Activated CD4-positive, alpha-beta T cell treated with anti-CD3 and anti-CD28 coated beads, Interleukin-2, amount 10 ng/mL, durations not matched to agents 24 days and 14 days (primary cell): ENCODE measurements around the gene NFKB2. TPM values are rescaled to one million over a fixed set of nuclear protein-coding genes. Genes with fewer than 3 reads are reported as not detected.

ENCODE experiments used
- DNase-seq: peaks from one replicate; pipeline ENCODE4 v3.0.0; 2022
- H3K27ac Mint-ChIP-seq: one replicate; pipeline ENCODE4 v1.8.0; 2022; ENCODE audit warnings: mild to moderate bottlenecking, mixed read lengths
- H3K27me3 Mint-ChIP-seq: one replicate; pipeline ENCODE4 v1.8.0; 2022; ENCODE audit warnings: mixed read lengths
- H3K36me3 Mint-ChIP-seq: one replicate; pipeline ENCODE4 v1.8.0; 2022; ENCODE audit warnings: low read depth, mild to moderate bottlenecking, mixed read lengths
- H3K4me1 Mint-ChIP-seq: one replicate; pipeline ENCODE4 v1.8.0; 2021; ENCODE audit warnings: mixed read lengths
- H3K4me3 Mint-ChIP-seq: one replicate; pipeline ENCODE4 v1.8.0; 2022; ENCODE audit warnings: mild to moderate bottlenecking, moderate library complexity, mixed read lengths
- H3K9me3 Mint-ChIP-seq: one replicate; pipeline ENCODE4 v1.8.0; 2021; ENCODE audit warnings: mixed read lengths
- intact Hi-C: fragments of 100-400 bp; cut with micrococcal nuclease; formaldehyde crosslinking; loops from one replicate; pipeline ENCODE4 v1.15.1; 2023
- total RNA-seq: library from RNA; stranded (reverse); gene quantifications from 2 replicates; pipeline ENCODE4 v1.2.3, GENCODE V29; 2022

NFKB2 gene
- total RNA-seq, 1 donor from 2014 or later: 311 TPM

GRCh38 chr10:102429468-102429867 is 34.0 kb downstream of the NFKB2 start:
- Mint-ChIP-seq H3K4me3 (no peak overlapping the region), H3K4me1 (peaks cover 33% of the 10 kb centered on the region), H3K9me3 (no peaks in the 10 kb centered on the region), H3K27ac (no peak overlapping the region), H3K27me3 (no peaks in the 10 kb centered on the region), H3K36me3 (peaks cover 14% of the 10 kb centered on the region)
- peak; percentile 56 for DNase-seq
- intact Hi-C loops: no loop called here

GRCh38 chr10:102431452-102432124 is 36.1 kb downstream of the NFKB2 start:
- peaks cover 48% of the 10 kb centered on the region for H3K4me1 Mint-ChIP-seq
- peak overlapping the region; percentile 81 for H3K27ac Mint-ChIP-seq
- no peaks in the 10 kb centered on the region for H3K9me3 Mint-ChIP-seq
- DNase-seq: no peak
- intact Hi-C loops: loop anchor here (1.0 to 10.0 kb wide), 5 partner anchors 10 to 213 kb away; partner anchors contain the start of genes ACTR1A and TRIM8
- no peaks in the 10 kb centered on the region for H3K27me3 Mint-ChIP-seq
- peaks cover 13% of the 10 kb centered on the region for H3K36me3 Mint-ChIP-seq
- peak overlapping the region; percentile 85 for H3K4me3 Mint-ChIP-seq

- no peaks in the 10 kb centered on the region for H3K27me3 Mint-ChIP-seq
- peak within 1 kb of the TSS; percentile 81 for H3K27ac Mint-ChIP-seq
- DNase-seq: peak; percentile 100
- peak within 1 kb of the TSS; percentile 85 for H3K4me3 Mint-ChIP-seq
- H3K36me3 Mint-ChIP-seq: peaks cover 12% of the 10 kb centered on the region
- intact Hi-C loops: loop anchor here (1.0 to 10.0 kb wide), 5 partner anchors 11 to 212 kb away; partner anchors contain the start of genes ACTR1A and TRIM8
- H3K4me1 Mint-ChIP-seq: peaks cover 48% of the 10 kb centered on the region
- no peaks in the 10 kb centered on the region for H3K9me3 Mint-ChIP-seq
These were observed 36.9 kb downstream of the NFKB2 start, which contains the start of gene CUEDC2 for GRCh38 chr10:102432162-102432950. CUEDC2 (minus strand) TSS chr10:102432574; CDS start chr10:102425188, 7,386 bp downstream.

GRCh38 chr10:102433619-102434046 is 38.1 kb downstream of the NFKB2 start:
- H3K27ac Mint-ChIP-seq: peak overlapping the region; percentile 81
- no peak for DNase-seq
- peak overlapping the region; percentile 85 for H3K4me3 Mint-ChIP-seq
- no peaks in the 10 kb centered on the region for H3K27me3 Mint-ChIP-seq
- peaks cover 18% of the 10 kb centered on the region for H3K36me3 Mint-ChIP-seq
- peaks cover 53% of the 10 kb centered on the region for H3K4me1 Mint-ChIP-seq
- H3K9me3 Mint-ChIP-seq: no peaks in the 10 kb centered on the region
- intact Hi-C loops: loop anchor here (2.0 to 10.0 kb wide), 2 partner anchors 45 to 211 kb away; partner anchors contain the start of gene TRIM8

- H3K27ac Mint-ChIP-seq: peak overlapping the region; percentile 91
- peak overlapping the region; percentile 94 for H3K4me3 Mint-ChIP-seq
- intact Hi-C loops: loop anchor here (1.0 to 10.0 kb wide), 3 partner anchors 40 to 210 kb away; partner anchors contain the start of gene TRIM8
- no peaks in the 10 kb centered on the region for H3K27me3 Mint-ChIP-seq
- DNase-seq: no peak
- peaks cover 19% of the 10 kb centered on the region for H3K36me3 Mint-ChIP-seq
- no peaks in the 10 kb centered on the region for H3K9me3 Mint-ChIP-seq
- H3K4me1 Mint-ChIP-seq: peaks cover 53% of the 10 kb centered on the region
These were observed 39.1 kb downstream of the NFKB2 start for GRCh38 chr10:102434394-102435132.

- peaks cover 19% of the 10 kb centered on the region for H3K36me3 Mint-ChIP-seq
- intact Hi-C loops: loop anchor here (1.0 to 10.0 kb wide), 3 partner anchors 41 to 210 kb away; partner anchors contain the start of gene TRIM8
- no peaks in the 10 kb centered on the region for H3K27me3 Mint-ChIP-seq
- no peak for DNase-seq
- H3K9me3 Mint-ChIP-seq: no peaks in the 10 kb centered on the region
- peaks cover 53% of the 10 kb centered on the region for H3K4me1 Mint-ChIP-seq
- H3K4me3 Mint-ChIP-seq: peak overlapping the region; percentile 94
- peak overlapping the region; percentile 91 for H3K27ac Mint-ChIP-seq
These were observed 39.6 kb downstream of the NFKB2 start for GRCh38 chr10:102435133-102435497.

- Mint-ChIP-seq H3K4me1 (peaks cover 51% of the 10 kb centered on the region), H3K4me3 (peak overlapping the region; percentile 94), H3K27me3 (no peaks in the 10 kb centered on the region), H3K9me3 (no peaks in the 10 kb centered on the region), H3K36me3 (peaks cover 19% of the 10 kb centered on the region), H3K27ac (peak overlapping the region; percentile 91)
- peak; percentile 89 for DNase-seq
- intact Hi-C loops: loop anchor here (1.0 to 10.0 kb wide), 4 partner anchors 14 to 209 kb away; partner anchors contain the start of gene TRIM8
These were observed 40.2 kb downstream of the NFKB2 start for GRCh38 chr10:102435529-102436233.

- intact Hi-C loops: loop anchor here (1.0 to 10.0 kb wide), 2 partner anchors 13 to 208 kb away; partner anchors contain the start of gene TRIM8
- Mint-ChIP-seq H3K9me3 (no peaks in the 10 kb centered on the region), H3K27ac (peak overlapping the region; percentile 91), H3K4me3 (peak overlapping the region; percentile 94), H3K4me1 (peaks cover 52% of the 10 kb centered on the region), H3K27me3 (no peaks in the 10 kb centered on the region), H3K36me3 (peaks cover 19% of the 10 kb centered on the region)
- no peak for DNase-seq
These were observed 40.8 kb downstream of the NFKB2 start for GRCh38 chr10:102436312-102436711.

GRCh38 chr10:102437515-102437914 is 42.0 kb downstream of the NFKB2 start:
- Mint-ChIP-seq H3K9me3 (no peaks in the 10 kb centered on the region), H3K36me3 (peaks cover 21% of the 10 kb centered on the region), H3K27ac (peak overlapping the region; percentile 53), H3K4me3 (peak overlapping the region; percentile 94), H3K27me3 (no peaks in the 10 kb centered on the region), H3K4me1 (peaks cover 46% of the 10 kb centered on the region)
- intact Hi-C loops: loop anchor here (10.0 kb wide), 1 partner anchor 207 kb away; the partner anchor contains the start of gene TRIM8
- DNase-seq: no peak

GRCh38 chr10:102438374-102438773 is 42.9 kb downstream of the NFKB2 start:
- H3K9me3 Mint-ChIP-seq: no peaks in the 10 kb centered on the region
- peak overlapping the region; percentile 94 for H3K4me3 Mint-ChIP-seq
- H3K27me3 Mint-ChIP-seq: no peaks in the 10 kb centered on the region
- no peak overlapping the region for H3K27ac Mint-ChIP-seq
- peaks cover 21% of the 10 kb centered on the region for H3K36me3 Mint-ChIP-seq
- DNase-seq: no peak
- H3K4me1 Mint-ChIP-seq: peaks cover 39% of the 10 kb centered on the region
- intact Hi-C loops: loop anchor here (10.0 kb wide), 1 partner anchor 206 kb away; the partner anchor contains the start of gene TRIM8

GRCh38 chr10:102444851-102445250 is 49.3 kb downstream of the NFKB2 start:
- no peak for DNase-seq
- intact Hi-C loops: no loop called here
- Mint-ChIP-seq H3K27me3 (no peaks in the 10 kb centered on the region), H3K9me3 (no peaks in the 10 kb centered on the region), H3K4me1 (peaks cover 16% of the 10 kb centered on the region), H3K4me3 (no peak overlapping the region), H3K36me3 (peaks cover 8% of the 10 kb centered on the region), H3K27ac (no peak overlapping the region)

GRCh38 chr10:102449321-102450123 is 54.0 kb downstream of the NFKB2 start:
- intact Hi-C loops: loop anchor here (1.0 to 5.0 kb wide), 7 partner anchors 12 to 297 kb away; partner anchors contain the start of genes ACTR1A, CUEDC2 and NOLC1
- Mint-ChIP-seq H3K27ac (peak overlapping the region; percentile 97), H3K27me3 (no peaks in the 10 kb centered on the region), H3K9me3 (no peaks in the 10 kb centered on the region), H3K4me3 (peak overlapping the region; percentile 98), H3K36me3 (peaks cover 23% of the 10 kb centered on the region), H3K4me1 (peaks cover 29% of the 10 kb centered on the region)
- peak; percentile 96 for DNase-seq
